BJ (cell line): ENCODE data around the gene ASIP. TPM values are rescaled to one million over a fixed set of nuclear protein-coding genes. Genes with fewer than 3 reads are reported as not detected.
"Not testable (repeated sequence)": the region's sequence is repeated elsewhere in the genome, so short reads cannot be mapped to it uniquely, and the experiment has no call there.

Experiments used
- CTCF ChIA-PET: fragments of 350-600 bp; formaldehyde crosslinking; extraction: SDS; loops from one replicate; lab custom pipeline; 2021; ENCODE audit warnings: antibody characterized with exemption, inconsistent platforms; lab: Yijun Ruan, JAX
- POLR2A ChIA-PET: fragments of 300-600 bp; sonication (Branson Sonifier 250); formaldehyde crosslinking; extraction: SDS; loops from one replicate; lab custom pipeline; 2021; ENCODE audit warnings: antibody characterized with exemption; lab: Charles Lee
- DNase-seq: peaks from one replicate; pipeline ENCODE4 v3.0.0-alpha.2; 2011; ENCODE audit warnings: low read depth
- H3K27me3 ChIP-seq: 2 replicates; pipeline ENCODE4 v1.6.0; 2011; ENCODE audit warnings: low read length; ENCODE audit not compliant: control insufficient read depth, insufficient read depth
- H3K36me3 ChIP-seq: 2 replicates; pipeline ENCODE4 v1.5.1; 2011; ENCODE audit warnings: low read length; ENCODE audit not compliant: control insufficient read depth, insufficient read depth
- H3K4me3 ChIP-seq: 2 replicates; pipeline ENCODE4 v1.5.1; 2011; ENCODE audit warnings: low read depth, mild to moderate bottlenecking, control low read depth, low read length
- CTCF ChIP-seq: IDR thresholded peaks from 2 replicates; pipeline ENCODE4 v1.5.1; 2011; ENCODE audit warnings: low read depth, mild to moderate bottlenecking, control low read depth, inconsistent platforms, low read length, moderate library complexity; ENCODE audit not compliant: insufficient read depth
- polyA plus RNA-seq: library from polyadenylated mRNA; depleted of rRNA; stranded (reverse); fragments of >200 nt; gene quantifications from 2 replicates; pipeline ENCODE4 v1.2.3, GENCODE V29; 2011

ASIP gene
- polyA plus RNA-seq, 1 experiment = not detected

- no peak overlapping the region for H3K4me3 ChIP-seq
- peaks cover 2% of the 10 kb centered on the region; the same call in 1 of the 2 replicates for H3K27me3 ChIP-seq
- POLR2A ChIA-PET = no interaction called here
- DNase-seq = no peak
- no peak for TF ChIP-seq CTCF
- CTCF ChIA-PET = no interaction called here
- no peaks in the 10 kb centered on the region for H3K36me3 ChIP-seq
Observed at GRCh38 chr20:34243377-34243776, 2.2 kb downstream of the ASIP start.

- H3K36me3 ChIP-seq = no peaks in the 10 kb centered on the region
- no peak for DNase-seq
- H3K27me3 ChIP-seq = no peaks in the 10 kb centered on the region
- H3K4me3 ChIP-seq = no peak overlapping the region
- POLR2A ChIA-PET = no interaction called here
- CTCF ChIA-PET = no interaction called here
- no peak for TF ChIP-seq CTCF
Observed at GRCh38 chr20:34246126-34246626, 5.0 kb downstream of the ASIP start.

- Histone ChIP-seq H3K27me3 (no peaks in the 10 kb centered on the region), H3K36me3 (no peaks in the 10 kb centered on the region), H3K4me3 (no peak overlapping the region)
- ChIA-PET POLR2A (no interaction called here), CTCF (interaction anchor here (1.4 kb wide), 1 partner anchor 64 kb away, joined by 3 read pairs; no protein-coding TSS in a partner anchor)
- DNase-seq = no peak
- no peak for TF ChIP-seq CTCF
Observed at GRCh38 chr20:34249291-34249690, 8.1 kb downstream of the ASIP start.

- ChIA-PET POLR2A (no interaction called here), CTCF (no interaction called here)
- no peaks in the 10 kb centered on the region for H3K36me3 ChIP-seq
- no peaks in the 10 kb centered on the region for H3K27me3 ChIP-seq
- DNase-seq = no peak
- no peak overlapping the region for H3K4me3 ChIP-seq
- TF ChIP-seq CTCF = no peak
Observed at GRCh38 chr20:34250005-34250404, 8.8 kb downstream of the ASIP start.

- no peaks in the 10 kb centered on the region for H3K36me3 ChIP-seq
- H3K4me3 ChIP-seq = no peak overlapping the region
- no peak for TF ChIP-seq CTCF
- ChIA-PET CTCF (no interaction called here), POLR2A (no interaction called here)
- DNase-seq = no peak
- no peaks in the 10 kb centered on the region for H3K27me3 ChIP-seq
Observed at GRCh38 chr20:34251619-34252018, 10.4 kb downstream of the ASIP start.

GRCh38 chr20:34252431-34253086 lies 11.3 kb downstream of the ASIP start:
- POLR2A ChIA-PET, CTCF ChIA-PET, DNase-seq, H3K36me3 ChIP-seq, H3K27me3 ChIP-seq, H3K4me3 ChIP-seq: not testable (repeated sequence)
